ENCODE measurements around the gene HPN. TPM values are rescaled to one million over a fixed set of nuclear protein-coding genes. Genes with fewer than 3 reads are reported as not detected.

Gene HPN
- total RNA-seq, 1 experiment from 2014 or later, result 10.6 TPM

GRCh38 chr19:35099155-35099896 is 57.8 kb downstream of the HPN start:
- no peak overlapping the region for H3K14ac ChIP-seq (ENCODE audit: insufficient read depth, low read length)
- H3K56ac ChIP-seq (ENCODE audit: insufficient read length, low read depth, low read length), result no peak overlapping the region
- Mint-ChIP-seq H3K4me3 (no peak overlapping the region), H3K27ac (no peak overlapping the region), H3K9me3 (no peaks in the 10 kb centered on the region), H3K27me3 (ENCODE audit: low read depth) (peaks cover 3% of the 10 kb centered on the region), H3K4me1 (peaks cover 13% of the 10 kb centered on the region in 2 experiments), H3K36me3 (ENCODE audit: insufficient read depth in 1 of 3, low read depth in 3 of 3) (no peaks in the 10 kb centered on the region)
- no peak overlapping the region for H3T11ph ChIP-seq (ENCODE audit: low read length)
- H4K5ac ChIP-seq (ENCODE audit: insufficient read length, low read depth, low read length), result no peak overlapping the region
- H2BK12ac ChIP-seq (ENCODE audit: insufficient read length, low read depth, low read length), result no peak overlapping the region
- H2AK5ac ChIP-seq (ENCODE audit: insufficient read length, low read length), result no peak overlapping the region
- H3K4me2 ChIP-seq (ENCODE audit: insufficient read depth, insufficient read length, low read length), result no peak overlapping the region
- no peak overlapping the region for H3K23ac ChIP-seq (ENCODE audit: insufficient read length, low read depth, low read length)
- H3K27me3 ChIP-seq (ENCODE audit: insufficient read depth, low read length), result no peaks in the 10 kb centered on the region
- H3K79me1 ChIP-seq (ENCODE audit: insufficient read depth, low read depth, low read length, poor library complexity, severe bottlenecking), result no peaks in the 10 kb centered on the region
- H3K27ac ChIP-seq (ENCODE audit: insufficient read length, low read depth, low read length), result no peak overlapping the region
- H3K79me2 ChIP-seq (ENCODE audit: insufficient read depth, low read length), result no peaks in the 10 kb centered on the region
- no peaks in the 10 kb centered on the region for H3K23me2 ChIP-seq (ENCODE audit: insufficient read length, low read depth, low read length, poor library complexity, severe bottlenecking)
- no peak overlapping the region for H2BK15ac ChIP-seq (ENCODE audit: low read depth, low read length)
- no peak overlapping the region for H2BK120ac ChIP-seq (ENCODE audit: low read depth, low read length, poor library complexity, severe bottlenecking)
- no peaks in the 10 kb centered on the region for H3K9me3 ChIP-seq (ENCODE audit: control insufficient read depth, low read depth, low read length)
- H2BK5ac ChIP-seq (ENCODE audit: insufficient read length, low read length), result no peak overlapping the region
- DNase-seq, result no peak
- no peak overlapping the region for H3K4ac ChIP-seq (ENCODE audit: low read depth, low read length)
- no peaks in the 10 kb centered on the region for H3K4me1 ChIP-seq (ENCODE audit: insufficient read depth, low read length)
- H2AFZ ChIP-seq (ENCODE audit: low read length), result no peak overlapping the region
- no peak overlapping the region for H4K91ac ChIP-seq (ENCODE audit: insufficient read length, low read depth, low read length)
- H3K9ac ChIP-seq (ENCODE audit: extremely low read depth, insufficient read length, low read length), result no peak overlapping the region
- H3K18ac ChIP-seq (ENCODE audit: insufficient read length, low read depth, low read length), result no peak overlapping the region
- no peak overlapping the region for H2BK20ac ChIP-seq (ENCODE audit: low read depth, low read length, poor library complexity, severe bottlenecking)
- H4K8ac ChIP-seq (replicated peaks; ENCODE audit: insufficient read length, low read depth, low read length), result no peak overlapping the region
- WGBS (ENCODE audit: extremely low coverage, insufficient read length, low lambda C conversion rate), result no CpG with 5 or more reads among the region's 21 CpGs
- TF ChIP-seq, protein P1, sequence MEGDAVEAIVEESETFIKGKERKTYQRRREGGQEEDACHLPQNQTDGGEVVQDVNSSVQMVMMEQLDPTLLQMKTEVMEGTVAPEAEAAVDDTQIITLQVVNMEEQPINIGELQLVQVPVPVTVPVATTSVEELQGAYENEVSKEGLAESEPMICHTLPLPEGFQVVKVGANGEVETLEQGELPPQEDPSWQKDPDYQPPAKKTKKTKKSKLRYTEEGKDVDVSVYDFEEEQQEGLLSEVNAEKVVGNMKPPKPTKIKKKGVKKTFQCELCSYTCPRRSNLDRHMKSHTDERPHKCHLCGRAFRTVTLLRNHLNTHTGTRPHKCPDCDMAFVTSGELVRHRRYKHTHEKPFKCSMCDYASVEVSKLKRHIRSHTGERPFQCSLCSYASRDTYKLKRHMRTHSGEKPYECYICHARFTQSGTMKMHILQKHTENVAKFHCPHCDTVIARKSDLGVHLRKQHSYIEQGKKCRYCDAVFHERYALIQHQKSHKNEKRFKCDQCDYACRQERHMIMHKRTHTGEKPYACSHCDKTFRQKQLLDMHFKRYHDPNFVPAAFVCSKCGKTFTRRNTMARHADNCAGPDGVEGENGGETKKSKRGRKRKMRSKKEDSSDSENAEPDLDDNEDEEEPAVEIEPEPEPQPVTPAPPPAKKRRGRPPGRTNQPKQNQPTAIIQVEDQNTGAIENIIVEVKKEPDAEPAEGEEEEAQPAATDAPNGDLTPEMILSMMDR (conservative IDR thresholded peaks at IDR 0.05), result no peak
- H4K20me1 ChIP-seq (ENCODE audit: control insufficient read depth, insufficient read depth, insufficient read length), result no peaks in the 10 kb centered on the region

Data from H9 (cell line).